Activated naive CD8-positive, alpha-beta T cell treated with anti-CD3 and anti-CD28 coated beads, Interleukin-2, amount 10 ng/mL, durations not matched to agents 7 days and 5 days (primary cell): ENCODE data around the gene SBNO1. TPM values are rescaled to one million over a fixed set of nuclear protein-coding genes. Genes with fewer than 3 reads are reported as not detected.
"Not testable (repeated sequence)": the region's sequence is repeated elsewhere in the genome, so short reads cannot be mapped to it uniquely, and the experiment has no call there.

Experiments used
- ATAC-seq: fragments of 150-1000 bp; cut with Tn5 transposase; one replicate; pipeline ENCODE4 v1.10.0; 2021; ENCODE audit warnings: low read depth, moderate library complexity
- POLR2A ChIA-PET: fragments of 350-600 bp; sonication (Branson Sonifier 250); formaldehyde crosslinking; loops from one replicate; lab custom pipeline; 2021; ENCODE audit warnings: antibody characterized with exemption; lab: Charles Lee
- DNase-seq: peaks from one replicate; pipeline ENCODE4 v3.0.0; 2021
- H3K27ac Mint-ChIP-seq: one replicate; pipeline ENCODE4 v1.8.0; 2022; ENCODE audit warnings: mild to moderate bottlenecking, mixed read lengths
- H3K27me3 Mint-ChIP-seq: one replicate; pipeline ENCODE4 v1.8.0; 2022; ENCODE audit warnings: mild to moderate bottlenecking, moderate library complexity, mixed read lengths
- H3K36me3 Mint-ChIP-seq: one replicate; pipeline ENCODE4 v1.8.0; 2021; ENCODE audit warnings: mild to moderate bottlenecking, mixed read lengths
- H3K4me1 Mint-ChIP-seq: one replicate; pipeline ENCODE4 v1.8.0; 2021; ENCODE audit warnings: mixed read lengths
- H3K4me3 Mint-ChIP-seq: one replicate; pipeline ENCODE4 v1.8.0; 2022; ENCODE audit warnings: mild to moderate bottlenecking, moderate library complexity, mixed read lengths
- H3K9me3 Mint-ChIP-seq: one replicate; pipeline ENCODE4 v1.8.0; 2021; ENCODE audit warnings: mixed read lengths
- total RNA-seq, 2 experiments: library from RNA; stranded (reverse); gene quantifications; one replicate each; pipeline ENCODE4 v1.2.3, GENCODE V29; 2021

The SBNO1 gene
- total RNA-seq, result 10 to 100 TPM; 40.7 to 41.1 TPM

- H3K9me3 Mint-ChIP-seq, result no peaks in the 10 kb centered on the region
- DNase-seq (peak; percentile 92), ATAC-seq (peak; percentile 51)
- POLR2A ChIA-PET, result interaction anchor here (0.8 to 6.7 kb wide), 19 partner anchors 8 to 385 kb away, joined by 3 to 86 read pairs (median 6); partner anchors contain the start of genes ARL6IP4, DDX55, KMT5A and MPHOSPH9
- peaks cover 9% of the 10 kb centered on the region for H3K4me1 Mint-ChIP-seq
- H3K4me3 Mint-ChIP-seq, result peak within 1 kb of the TSS; percentile 95
- H3K36me3 Mint-ChIP-seq, result no peaks in the 10 kb centered on the region
- no peaks in the 10 kb centered on the region for H3K27me3 Mint-ChIP-seq
- H3K27ac Mint-ChIP-seq, result peak within 1 kb of the TSS; percentile 94
These were observed at the start of gene SBNO1 for GRCh38 chr12:123364532-123365024. Gene SBNO1 (minus strand): TSS chr12:123364847. CDS start chr12:123350441, 14,406 bp downstream.

DNA sequence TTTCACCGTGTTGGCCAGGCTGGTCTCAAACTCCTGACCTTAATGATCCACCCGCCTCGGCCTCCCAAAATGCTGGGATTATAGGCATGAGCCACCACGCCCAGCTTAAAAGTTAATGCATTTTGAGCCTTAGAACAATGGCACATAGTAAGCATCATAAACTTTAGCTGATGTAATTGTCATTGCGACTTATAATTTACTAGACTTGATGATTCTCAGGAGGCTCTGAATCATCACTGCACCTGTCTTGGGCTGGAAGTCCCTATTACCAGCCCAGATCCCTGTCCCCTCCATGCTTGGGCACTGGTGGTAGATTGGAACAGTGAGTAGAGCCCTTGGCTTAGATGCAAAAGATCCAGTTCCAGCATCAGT is 45.4 kb upstream of the SBNO1 start:
- DNase-seq, result no peak
- Mint-ChIP-seq H3K4me3 (no peak overlapping the region), H3K27ac (peak overlapping the region; percentile 10), H3K9me3 (no peaks in the 10 kb centered on the region), H3K27me3 (no peaks in the 10 kb centered on the region), H3K4me1 (peaks cover 1% of the 10 kb centered on the region), H3K36me3 (peaks cover 11% of the 10 kb centered on the region)
- POLR2A ChIA-PET, result interaction anchor here (0.6 to 1.3 kb wide), 3 partner anchors 21 to 170 kb away, joined by 3 to 7 read pairs (median 5); no protein-coding TSS in a partner anchor
- no peak for ATAC-seq

DNA sequence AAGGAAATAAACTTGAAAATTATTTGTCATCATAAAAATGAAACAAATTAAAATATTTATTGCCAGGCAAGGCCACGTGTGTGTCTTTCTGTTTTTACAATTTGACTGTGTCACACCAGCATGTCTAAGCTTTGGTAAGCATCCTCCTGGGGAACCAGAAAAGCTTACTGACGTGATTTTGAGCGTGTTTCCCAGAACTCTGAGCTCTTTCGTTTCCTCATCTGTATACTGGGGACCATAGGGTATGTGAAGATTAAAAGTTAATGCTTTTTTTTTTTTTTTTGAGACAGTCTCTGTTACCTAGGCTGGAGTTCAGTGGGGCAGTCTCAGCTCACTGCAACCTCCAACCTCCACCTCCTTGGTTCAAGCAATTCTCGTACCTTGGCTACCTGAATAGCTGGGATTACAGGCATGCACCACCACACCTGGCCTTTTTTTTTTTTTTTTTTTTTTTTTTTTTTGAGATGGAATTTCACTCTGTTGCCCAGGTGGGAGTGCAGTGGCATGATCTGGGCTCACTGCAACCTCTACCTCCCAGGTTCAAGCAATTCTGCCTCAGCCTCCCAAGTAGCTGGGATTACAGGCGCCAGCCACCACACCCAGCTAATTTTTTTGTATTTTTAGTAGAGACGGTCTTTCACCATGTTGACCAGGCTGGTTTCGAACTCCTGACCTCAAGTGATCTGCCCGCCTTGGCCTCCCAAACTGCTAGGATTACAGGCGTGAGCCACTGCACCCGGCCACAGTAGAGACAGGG is 44.8 kb upstream of the SBNO1 start:
- not testable (repeated sequence) for DNase-seq, ATAC-seq, H3K27ac Mint-ChIP-seq, H3K9me3 Mint-ChIP-seq, H3K4me3 Mint-ChIP-seq, H3K4me1 Mint-ChIP-seq, H3K27me3 Mint-ChIP-seq
- H3K36me3 Mint-ChIP-seq, result peaks cover 10% of the 10 kb centered on the region
- POLR2A ChIA-PET, result interaction anchor here (0.6 to 1.3 kb wide), 4 partner anchors 21 to 170 kb away, joined by 3 to 7 read pairs (median 4); no protein-coding TSS in a partner anchor

GRCh38 chr12:123408619-123409018 is 44.0 kb upstream of the SBNO1 start:
- ATAC-seq, H3K4me1 Mint-ChIP-seq, H3K9me3 Mint-ChIP-seq, DNase-seq, H3K27ac Mint-ChIP-seq, H3K4me3 Mint-ChIP-seq, POLR2A ChIA-PET, H3K27me3 Mint-ChIP-seq: not testable (repeated sequence)
- H3K36me3 Mint-ChIP-seq, result peaks cover 11% of the 10 kb centered on the region

GRCh38 chr12:123407934-123408333 is 43.3 kb upstream of the SBNO1 start:
- H3K9me3 Mint-ChIP-seq, H3K4me1 Mint-ChIP-seq, H3K4me3 Mint-ChIP-seq, H3K27me3 Mint-ChIP-seq, DNase-seq, POLR2A ChIA-PET, ATAC-seq, H3K27ac Mint-ChIP-seq: not testable (repeated sequence)
- peaks cover 13% of the 10 kb centered on the region for H3K36me3 Mint-ChIP-seq

DNA sequence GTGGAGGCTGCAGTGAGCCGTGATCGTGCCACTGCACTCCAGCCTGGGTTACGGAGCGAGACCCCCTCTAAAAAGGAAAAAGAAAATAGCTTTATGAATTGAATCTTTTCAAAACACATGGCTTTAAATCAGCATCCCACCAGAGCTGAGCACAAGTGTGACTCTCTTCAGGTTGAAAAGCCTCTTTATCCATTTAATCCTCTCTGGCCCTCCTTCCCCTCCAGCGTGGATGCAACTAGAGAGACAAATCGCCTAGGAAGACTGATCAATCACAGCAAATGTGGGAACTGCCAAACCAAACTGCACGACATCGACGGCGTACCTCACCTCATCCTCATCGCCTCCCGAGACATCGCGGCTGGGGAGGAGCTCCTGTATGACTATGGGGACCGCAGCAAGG is 42.6 kb upstream of the SBNO1 start:
- ATAC-seq, H3K4me1 Mint-ChIP-seq, H3K27ac Mint-ChIP-seq, DNase-seq, H3K4me3 Mint-ChIP-seq, H3K27me3 Mint-ChIP-seq, H3K9me3 Mint-ChIP-seq: not testable (repeated sequence)
- POLR2A ChIA-PET, result interaction anchor here (0.6 to 2.2 kb wide), 3 partner anchors 14 to 64 kb away, joined by 3 to 5 read pairs (median 3); no protein-coding TSS in a partner anchor
- H3K36me3 Mint-ChIP-seq, result peaks cover 15% of the 10 kb centered on the region

DNA sequence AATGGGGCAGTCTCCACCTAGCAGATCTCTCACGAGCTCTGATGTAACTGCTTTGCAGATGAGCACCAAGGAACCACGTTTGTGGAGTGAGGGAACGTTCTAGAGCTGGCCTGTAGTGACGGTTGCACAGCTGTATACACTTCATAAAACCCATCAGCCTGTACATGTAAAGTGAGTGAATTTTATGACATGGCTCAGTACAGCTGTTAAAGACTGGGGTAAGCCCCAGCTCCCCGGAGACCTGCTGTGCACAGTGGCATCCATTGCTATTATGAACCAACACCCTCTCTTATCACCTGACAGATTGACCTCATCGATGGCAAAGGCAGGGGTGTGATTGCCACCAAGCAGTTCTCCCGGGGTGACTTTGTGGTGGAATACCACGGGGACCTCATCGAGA is 39.9 kb upstream of the SBNO1 start:
- H3K27ac Mint-ChIP-seq, result no peak overlapping the region
- no peaks in the 10 kb centered on the region for H3K27me3 Mint-ChIP-seq
- ATAC-seq, result no peak
- H3K4me3 Mint-ChIP-seq, result no peak overlapping the region
- POLR2A ChIA-PET, result interaction anchor here (2.0 kb wide), 1 partner anchor 12 kb away, joined by 4 read pairs; no protein-coding TSS in a partner anchor
- H3K36me3 Mint-ChIP-seq, result peaks cover 15% of the 10 kb centered on the region
- H3K4me1 Mint-ChIP-seq, result peaks cover 1% of the 10 kb centered on the region
- DNase-seq, result no peak
- no peaks in the 10 kb centered on the region for H3K9me3 Mint-ChIP-seq

DNA sequence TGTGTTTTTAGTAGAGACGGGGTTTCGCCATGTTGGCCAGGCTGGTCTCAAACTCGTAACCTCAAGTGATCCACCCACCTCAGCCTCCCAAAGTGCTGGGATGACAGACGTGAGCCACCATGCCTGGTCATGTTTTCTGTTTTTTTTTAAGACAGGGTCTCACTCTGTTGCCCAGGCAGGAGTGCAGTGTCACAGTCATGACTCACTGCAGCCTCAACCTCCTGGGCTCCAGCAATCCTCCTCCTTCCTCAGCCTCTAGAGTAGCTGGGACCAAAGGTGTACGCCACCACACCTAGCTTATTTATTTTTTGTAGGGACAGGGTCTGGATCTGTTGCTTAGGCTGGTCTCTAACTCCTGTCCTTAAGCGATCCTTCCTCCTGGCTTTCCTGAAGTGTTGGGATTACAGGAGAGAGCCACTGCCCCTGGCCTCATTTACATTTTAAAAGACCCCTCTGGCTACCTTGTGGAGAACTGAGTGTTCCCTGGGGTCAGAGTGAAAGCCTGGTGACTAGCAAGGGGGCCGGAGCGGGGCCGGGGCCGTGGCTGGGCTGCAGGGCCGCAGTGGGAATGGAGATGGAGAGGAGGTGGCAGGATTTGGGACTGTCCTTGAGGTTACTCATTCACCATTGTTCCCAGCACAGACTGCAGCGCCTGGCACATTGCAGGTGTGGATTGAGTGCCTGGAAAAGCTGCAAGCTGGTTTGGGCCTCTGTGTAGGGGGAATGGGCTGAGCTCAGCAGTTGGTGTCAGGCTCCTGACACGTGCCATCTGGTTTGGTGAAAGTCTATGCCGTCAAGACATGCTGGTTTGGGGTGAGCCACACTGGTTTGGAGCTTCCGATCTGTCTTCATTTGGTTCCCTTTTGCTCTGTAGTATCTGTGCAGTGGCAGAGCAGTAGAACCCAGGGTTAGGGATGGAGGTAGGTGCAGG is 37.4 kb upstream of the SBNO1 start:
- Mint-ChIP-seq H3K4me3 (no peak overlapping the region), H3K36me3 (peaks cover 13% of the 10 kb centered on the region), H3K9me3 (no peaks in the 10 kb centered on the region), H3K27ac (no peak overlapping the region), H3K27me3 (no peaks in the 10 kb centered on the region), H3K4me1 (peaks cover 1% of the 10 kb centered on the region)
- POLR2A ChIA-PET, result no interaction called here
- no peak for ATAC-seq
- no peak for DNase-seq

DNA sequence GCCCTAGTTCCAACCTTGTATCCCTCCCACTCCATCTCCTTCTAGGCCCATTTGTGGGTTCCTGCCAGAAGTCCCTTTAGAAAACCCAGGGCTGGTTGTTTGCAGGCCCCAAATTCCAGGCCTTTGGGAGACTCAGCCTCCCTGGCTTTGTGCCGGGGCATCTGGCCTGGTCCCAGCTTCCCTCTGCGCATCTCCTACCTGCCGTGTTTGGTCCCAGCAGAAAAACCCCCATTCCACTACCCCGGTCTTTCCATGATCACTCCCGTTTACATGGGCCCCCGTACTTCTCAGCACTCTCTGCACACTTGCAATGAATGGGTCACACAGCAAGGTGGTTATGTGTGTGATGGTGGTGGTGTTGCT is 34.6 kb upstream of the SBNO1 start:
- no peaks in the 10 kb centered on the region for H3K9me3 Mint-ChIP-seq
- H3K27ac Mint-ChIP-seq, result no peak overlapping the region
- no peaks in the 10 kb centered on the region for H3K27me3 Mint-ChIP-seq
- DNase-seq (no peak), ATAC-seq (no peak)
- no peak overlapping the region for H3K4me3 Mint-ChIP-seq
- peaks cover 24% of the 10 kb centered on the region for H3K36me3 Mint-ChIP-seq
- peaks cover 6% of the 10 kb centered on the region for H3K4me1 Mint-ChIP-seq
- POLR2A ChIA-PET, result interaction anchor here (0.6 kb wide), 1 partner anchor 96 kb away, joined by 4 read pairs; no protein-coding TSS in a partner anchor

GRCh38 chr12:123398550-123399254 is 34.1 kb upstream of the SBNO1 start:
- Mint-ChIP-seq H3K27ac (no peak overlapping the region), H3K9me3 (no peaks in the 10 kb centered on the region), H3K4me3 (no peak overlapping the region), H3K4me1 (peaks cover 6% of the 10 kb centered on the region), H3K36me3 (peaks cover 22% of the 10 kb centered on the region), H3K27me3 (no peaks in the 10 kb centered on the region)
- POLR2A ChIA-PET, result interaction anchor here (0.6 kb wide), 1 partner anchor 97 kb away, joined by 4 read pairs; no protein-coding TSS in a partner anchor
- ATAC-seq, result no peak
- DNase-seq, result no peak

DNA sequence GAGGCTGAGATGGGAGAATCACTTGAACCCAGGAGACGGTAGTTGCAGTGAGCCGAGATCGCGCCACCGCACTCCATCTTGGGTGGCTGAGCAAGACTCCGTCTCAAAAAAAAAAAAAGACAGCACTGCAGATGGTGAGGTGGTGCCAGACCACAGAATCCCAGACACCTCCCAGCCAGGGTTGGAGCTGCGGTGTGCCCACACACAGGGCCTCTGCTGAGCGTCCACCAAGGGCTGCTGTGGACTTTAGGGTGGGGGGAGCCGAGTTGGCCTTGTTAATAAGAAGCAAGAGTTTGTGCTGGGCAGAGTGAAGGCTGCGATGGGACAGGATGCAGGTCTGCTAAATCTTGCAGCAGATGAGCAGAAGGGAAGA is 33.5 kb upstream of the SBNO1 start:
- Mint-ChIP-seq H3K4me3 (no peak overlapping the region), H3K4me1 (peaks cover 4% of the 10 kb centered on the region), H3K27ac (no peak overlapping the region), H3K9me3 (no peaks in the 10 kb centered on the region), H3K36me3 (peaks cover 21% of the 10 kb centered on the region), H3K27me3 (no peaks in the 10 kb centered on the region)
- no peak for ATAC-seq
- POLR2A ChIA-PET, result interaction anchor here (1.2 kb wide), 1 partner anchor 10 kb away, joined by 4 read pairs; no protein-coding TSS in a partner anchor
- DNase-seq, result no peak

DNA sequence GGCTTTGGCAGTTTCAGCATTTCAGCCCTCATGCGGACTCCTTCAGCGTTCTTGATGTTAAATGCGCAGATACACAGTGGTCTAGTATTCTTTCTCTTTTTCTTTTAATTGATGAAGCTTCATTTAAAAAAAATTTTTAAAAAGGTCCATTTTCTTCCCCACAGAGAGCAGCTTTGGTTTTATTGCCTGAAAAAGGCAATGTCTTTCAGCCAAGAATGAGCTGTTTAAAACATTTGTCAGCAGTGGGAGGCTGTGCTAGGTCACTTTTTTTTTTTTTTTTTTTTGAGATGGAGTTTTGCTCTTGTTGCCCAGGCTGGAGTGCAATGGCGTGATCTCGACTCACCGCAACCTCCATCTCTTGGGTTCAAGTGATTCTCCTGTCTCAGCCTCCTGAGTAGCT is 32.8 kb upstream of the SBNO1 start:
- Mint-ChIP-seq H3K4me1 (peaks cover 6% of the 10 kb centered on the region), H3K9me3 (no peaks in the 10 kb centered on the region), H3K36me3 (peaks cover 23% of the 10 kb centered on the region), H3K4me3 (no peak overlapping the region), H3K27ac (no peak overlapping the region), H3K27me3 (no peaks in the 10 kb centered on the region)
- POLR2A ChIA-PET, result interaction anchor here (1.2 kb wide), 1 partner anchor 9 kb away, joined by 4 read pairs; no protein-coding TSS in a partner anchor
- DNase-seq (no peak), ATAC-seq (no peak)
